Ishikawa (cell line): ENCODE results near the gene MORF4L2.

Source experiments
- CEBPB ChIP-seq: IDR thresholded peaks from 2 replicates; pipeline ENCODE4 v1.6.1; 2012
- CREB1 ChIP-seq: IDR thresholded peaks from 2 replicates; pipeline ENCODE4 v1.6.1; 2012; ENCODE audit warnings: low read depth
- EGR1 ChIP-seq: IDR thresholded peaks from 2 replicates; pipeline ENCODE4 v1.6.1; 2012
- EP300 ChIP-seq: IDR thresholded peaks from 2 replicates; pipeline ENCODE4 v1.6.1; 2012; ENCODE audit warnings: borderline replicate concordance
- FOXM1 ChIP-seq: IDR thresholded peaks from 2 replicates; pipeline ENCODE4 v1.6.1; 2012; ENCODE audit warnings: low read depth, borderline replicate concordance
- NFIC ChIP-seq: IDR thresholded peaks from 2 replicates; pipeline ENCODE4 v1.6.1; 2012
- RAD21 ChIP-seq: IDR thresholded peaks from 2 replicates; pipeline ENCODE4 v1.6.1; 2012; ENCODE audit warnings: low read depth
- REST ChIP-seq: IDR thresholded peaks from 2 replicates; pipeline ENCODE4 v1.6.1; 2012; ENCODE audit warnings: low read depth, mild to moderate bottlenecking
- TAF1 ChIP-seq: IDR thresholded peaks from 2 replicates; pipeline ENCODE4 v1.6.1; 2012; ENCODE audit warnings: low read depth, mild to moderate bottlenecking
- TCF12 ChIP-seq: IDR thresholded peaks from 2 replicates; pipeline ENCODE4 v1.6.1; 2012; ENCODE audit warnings: low read depth
- TEAD4 ChIP-seq: IDR thresholded peaks from 2 replicates; pipeline ENCODE4 v1.6.1; 2012
- USF1 ChIP-seq: IDR thresholded peaks from 2 replicates; pipeline ENCODE4 v1.6.1; 2012
- YY1 ChIP-seq: IDR thresholded peaks from 2 replicates; pipeline ENCODE4 v1.6.1; 2012; ENCODE audit warnings: low read depth
- ZBTB7A ChIP-seq: IDR thresholded peaks from 2 replicates; pipeline ENCODE4 v1.6.1; 2012; ENCODE audit warnings: low read depth
- TF ChIP-seq, protein P1 (sequence below): IDR thresholded peaks from 2 replicates; pipeline ENCODE4 v1.6.1; 2012

Gene MORF4L2

DNA sequence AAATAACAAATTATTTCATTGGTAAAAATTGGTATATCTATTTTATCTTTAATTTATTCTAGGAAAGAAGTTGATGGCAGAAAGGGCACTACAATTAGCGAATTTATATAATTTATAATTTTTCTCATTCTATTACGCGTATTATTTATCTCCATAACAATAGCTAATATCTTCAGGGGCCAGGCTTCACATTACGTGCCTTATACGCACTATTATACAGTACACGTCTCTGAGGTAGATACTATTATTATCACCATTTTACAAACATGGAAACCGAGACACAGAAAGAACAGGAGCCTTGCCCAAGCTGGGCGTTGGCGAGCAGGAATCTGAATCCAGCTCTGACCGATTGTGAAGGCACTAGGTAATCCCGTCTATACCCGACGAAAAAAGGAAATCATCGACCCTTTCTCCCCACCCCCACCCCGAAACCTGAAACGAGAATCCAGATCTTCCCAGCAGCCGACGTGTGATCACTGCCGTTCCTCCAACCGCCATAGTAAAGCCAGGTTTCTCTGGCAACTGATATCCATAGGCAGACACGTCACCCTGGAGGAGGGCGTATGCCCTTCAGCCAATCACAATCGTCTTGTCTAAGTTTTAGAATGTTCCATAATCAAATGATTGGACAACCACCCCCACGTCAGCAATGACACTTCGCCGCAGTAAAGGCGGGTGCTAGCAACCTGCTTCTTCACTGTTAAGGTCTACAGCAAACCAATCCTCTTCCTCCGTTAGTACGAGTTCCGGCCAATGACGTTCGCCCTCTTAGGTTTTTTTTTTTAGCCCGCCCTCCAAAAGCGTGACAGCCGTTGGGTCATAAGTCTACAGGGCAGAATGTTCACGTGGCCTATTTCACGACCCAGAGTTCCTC is at the start of gene MORF4L2:
Gene MORF4L2 (minus strand): TSS at position 501 of the 874 bp plus-strand sequence. CDS start 9,672 bp downstream, outside the sequence.
- TF ChIP-seq TAF1, result peak; percentile 72
- no peak for TF ChIP-seq TEAD4
- no peak for TF ChIP-seq RAD21
- TF ChIP-seq, protein P1, sequence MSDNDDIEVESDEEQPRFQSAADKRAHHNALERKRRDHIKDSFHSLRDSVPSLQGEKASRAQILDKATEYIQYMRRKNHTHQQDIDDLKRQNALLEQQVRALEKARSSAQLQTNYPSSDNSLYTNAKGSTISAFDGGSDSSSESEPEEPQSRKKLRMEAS, result no peak
- TF ChIP-seq FOXM1, result peak; percentile 37; the same call in 1 of the 2 replicates
- TF ChIP-seq CREB1, result peak; percentile 86
- peak; percentile 86 for TF ChIP-seq USF1
- TF ChIP-seq ZBTB7A, result no peak
- peak; percentile 12; the same call in 1 of the 2 replicates for TF ChIP-seq NFIC
- peak; percentile 86 for TF ChIP-seq YY1

- TF ChIP-seq EP300, result no peak
- TF ChIP-seq TEAD4, result no peak
- TF ChIP-seq CREB1, result no peak
- TF ChIP-seq TAF1, result no peak
- no peak for TF ChIP-seq ZBTB7A
- no peak for TF ChIP-seq REST
- TF ChIP-seq EGR1, result no peak
These were observed 47.7 kb upstream of the MORF4L2 start for GRCh38 chrX:103734125-103734760.

DNA sequence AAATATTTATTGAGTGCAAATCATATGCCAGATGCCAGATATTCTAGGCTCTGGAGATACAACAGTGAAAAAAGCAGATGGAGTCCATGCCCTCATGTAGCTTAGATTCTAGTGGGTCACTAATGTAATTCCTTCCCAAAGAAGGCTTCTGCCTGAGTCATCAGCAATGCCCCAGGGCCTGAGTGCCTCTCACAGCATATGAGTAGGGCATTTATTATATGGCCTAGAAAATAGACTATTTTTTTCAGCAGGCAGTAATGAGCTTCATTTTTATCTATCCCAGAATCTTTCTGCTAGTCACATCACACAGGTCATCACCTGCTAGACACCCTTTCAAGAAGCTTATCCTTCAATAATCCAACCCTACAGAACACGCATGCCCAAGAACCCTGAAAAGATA is 46.5 kb upstream of the MORF4L2 start:
- no peak for TF ChIP-seq FOXM1
- no peak for TF ChIP-seq CREB1
- TF ChIP-seq REST, result no peak
- no peak for TF ChIP-seq NFIC
- no peak for TF ChIP-seq RAD21
- TF ChIP-seq ZBTB7A, result no peak
- TF ChIP-seq EP300, result no peak
- TF ChIP-seq TAF1, result no peak
- TF ChIP-seq TCF12, result no peak

DNA sequence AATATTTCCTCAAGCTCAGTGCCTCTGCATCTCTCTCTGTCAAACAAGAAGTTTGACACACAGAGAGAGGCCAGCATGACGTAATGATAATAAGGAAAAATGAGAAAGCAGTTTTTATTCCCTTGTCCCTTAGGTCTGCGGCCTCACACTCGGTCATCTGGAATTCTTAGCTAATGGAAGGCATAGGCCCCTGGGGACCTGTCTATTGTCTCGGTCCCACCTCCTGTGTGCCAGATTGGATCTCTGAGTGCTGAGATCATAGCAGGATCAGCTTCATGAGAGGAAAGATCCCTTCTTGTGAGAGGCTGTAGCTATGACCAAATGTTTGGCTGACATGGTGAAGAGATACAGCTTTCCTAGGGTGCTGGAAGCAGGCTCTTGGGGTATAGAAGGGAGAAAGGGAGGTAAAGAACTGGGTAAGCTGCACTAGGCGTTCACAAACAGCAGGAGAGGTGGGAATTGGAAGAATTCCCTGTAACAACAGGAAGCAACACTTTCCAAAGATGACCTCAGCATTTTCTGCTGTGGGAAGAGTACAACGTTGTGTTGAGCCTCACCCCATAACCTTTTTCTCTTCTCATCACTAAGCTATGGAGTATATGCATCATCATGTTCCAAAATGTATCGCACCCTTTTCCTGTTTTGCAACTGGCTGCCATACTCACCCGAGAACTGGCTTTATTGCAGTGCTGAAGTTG is 44.4 kb upstream of the MORF4L2 start:
- TF ChIP-seq NFIC (no peak), EGR1 (no peak), FOXM1 (no peak), REST (no peak), CREB1 (no peak), TCF12 (no peak), ZBTB7A (no peak), CEBPB (no peak), YY1 (no peak), RAD21 (no peak), TAF1 (no peak), EP300 (no peak), TEAD4 (no peak), USF1 (no peak)
- TF ChIP-seq, protein P1, result no peak
